H1 (cell line): Measurements from ENCODE around the gene FLNC. TPM values are rescaled to one million over a fixed set of nuclear protein-coding genes. Genes with fewer than 3 reads are reported as not detected.

Experiments used
- CTCF ChIA-PET: fragments of 300-600 bp; sonication (Branson Sonifier 250); formaldehyde crosslinking; loops from one replicate; lab custom pipeline; 2021; ENCODE audit not compliant: partially characterized antibody; lab: Charles Lee
- POLR2A ChIA-PET: fragments of 300-600 bp; sonication (Branson Sonifier 250); formaldehyde crosslinking; loops from one replicate; lab custom pipeline; 2021; ENCODE audit warnings: inconsistent platforms; ENCODE audit not compliant: partially characterized antibody; lab: Charles Lee
- DNase-seq, 2 experiments: peaks; one replicate each; pipeline versions ENCODE4 v3.0.0 to v3.0.0-alpha.2; 2010 to 2022; ENCODE audit warnings: low spot score in 2 of 2, low read depth in 1 of 2, mixed read lengths in 1 of 2
- FAIRE-seq: peaks from 2 replicates; lab custom pipeline; 2011; peaks lifted over from hg19 to GRCh38; lab: Jason Lieb, UNC
- H2AFZ ChIP-seq: 2 replicates; pipeline ENCODE4 v1.8.1; 2012; ENCODE audit warnings: low read length, inconsistent platforms
- H2AK5ac ChIP-seq: 2 replicates; pipeline ENCODE4 v1.6.1; 2013; ENCODE audit warnings: low read depth, low read length
- H2BK120ac ChIP-seq: replicated peaks from 2 replicates; pipeline ENCODE3; 2013; ENCODE audit warnings: low read depth, low read length, inconsistent platforms
- H2BK12ac ChIP-seq: 2 replicates; pipeline ENCODE4 v1.6.1; 2013; ENCODE audit warnings: low read depth, low read length
- H2BK15ac ChIP-seq: 2 replicates; pipeline ENCODE4 v1.6.1; 2013; ENCODE audit warnings: low read length
- H2BK20ac ChIP-seq: 2 replicates; pipeline ENCODE4 v1.6.1; 2013; ENCODE audit warnings: low read length
- H2BK5ac ChIP-seq: 2 replicates; pipeline ENCODE4 v1.6.1; 2013; ENCODE audit warnings: low read depth, low read length
- H3K14ac ChIP-seq: 2 replicates; pipeline ENCODE4 v1.6.1; 2013; ENCODE audit warnings: inconsistent platforms; ENCODE audit not compliant: insufficient read length
- H3K18ac ChIP-seq: 2 replicates; pipeline ENCODE4 v1.6.1; 2013; ENCODE audit warnings: low read length; ENCODE audit errors: extremely low read depth
- H3K23ac ChIP-seq: 2 replicates; pipeline ENCODE4 v1.6.1; 2013; ENCODE audit warnings: inconsistent platforms; ENCODE audit not compliant: insufficient read length
- H3K23me2 ChIP-seq: 2 replicates; pipeline ENCODE4 v1.6.1; 2013; ENCODE audit warnings: low read depth, low read length
- H3K27ac ChIP-seq: 2 replicates; pipeline ENCODE4 v1.6.1; 2011; ENCODE audit warnings: low read depth, low read length, inconsistent platforms
- H3K27me3 ChIP-seq, 4 experiments: replicated peaks in 1 of 4; 1 replicate in 1 of 4; 2 replicates in 3 of 4; pipeline versions ENCODE4 v1.6.1 to v1.8.1; 2011 to 2013; ENCODE audit warnings: low read length in 3 of 4, mild to moderate bottlenecking in 3 of 4, inconsistent platforms in 2 of 4, mixed read lengths in 2 of 4, moderate library complexity in 1 of 4; ENCODE audit not compliant: control insufficient read depth in 3 of 4, insufficient read depth in 3 of 4; ENCODE audit errors: extremely low read depth in 1 of 4
- H3K36me3 ChIP-seq, 4 experiments: 2 replicates each; pipeline versions ENCODE4 v1.6.1 to v1.8.1; 2011 to 2013; ENCODE audit warnings: mild to moderate bottlenecking in 4 of 4, low read length in 3 of 4, moderate library complexity in 2 of 4, control low read depth in 1 of 4, inconsistent platforms in 1 of 4; ENCODE audit not compliant: insufficient read depth in 4 of 4, control insufficient read depth in 2 of 4
- H3K4ac ChIP-seq: replicated peaks from 2 replicates; pipeline ENCODE3; 2013; ENCODE audit warnings: low read length, low read depth, mixed read lengths, inconsistent platforms; ENCODE audit not compliant: insufficient read length
- H3K4me1 ChIP-seq, 4 experiments: replicated peaks in 1 of 4; 1 replicate in 1 of 4; 2 replicates in 3 of 4; pipeline versions ENCODE4 v1.6.1 to v1.8.1; 2011 to 2013; ENCODE audit warnings: low read length in 3 of 4, inconsistent platforms in 2 of 4, mixed read lengths in 1 of 4; ENCODE audit not compliant: insufficient read depth in 4 of 4, control insufficient read depth in 3 of 4
- H3K4me2 ChIP-seq, 2 experiments: 2 replicates each; pipeline versions ENCODE4 v1.6.1 to v1.8.1; 2011 to 2013; ENCODE audit warnings: low read depth in 2 of 2, low read length in 2 of 2, control low read depth in 1 of 2, inconsistent platforms in 1 of 2, mild to moderate bottlenecking in 1 of 2; ENCODE audit not compliant: insufficient read depth in 1 of 2
- H3K4me3 ChIP-seq, 4 experiments: fragments of 200-600, 300-600 bp in 1 of 4; sonication (generic), shearing (Covaris generic), sonication (Bioruptor Twin) in 1 of 4; 2 replicates each; pipeline versions ENCODE4 v1.5.1 to v1.8.1; 2011 to 2016; ENCODE audit warnings: low read length in 4 of 4, low read depth in 3 of 4, control low read depth in 2 of 4, inconsistent platforms in 2 of 4, mild to moderate bottlenecking in 2 of 4, mixed read lengths in 1 of 4, moderate library complexity in 1 of 4; ENCODE audit not compliant: insufficient read depth in 2 of 4; ENCODE audit errors: extremely low read depth in 1 of 4
- H3K56ac ChIP-seq: replicated peaks from 2 replicates; pipeline ENCODE3; 2013; ENCODE audit warnings: low read depth, mild to moderate bottlenecking, mixed read lengths, low read length, inconsistent platforms; ENCODE audit not compliant: insufficient read length
- H3K79me1 ChIP-seq: 2 replicates; pipeline ENCODE4 v1.6.1; 2013; ENCODE audit warnings: low read depth, low read length, control low read depth
- H3K79me2 ChIP-seq, 2 experiments: 2 replicates each; pipeline versions ENCODE4 v1.6.1 to v1.8.1; 2012 to 2013; ENCODE audit warnings: low read length in 2 of 2, mild to moderate bottlenecking in 2 of 2, inconsistent platforms in 1 of 2; ENCODE audit not compliant: insufficient read depth in 2 of 2, control insufficient read depth in 1 of 2
- H3K9ac ChIP-seq, 4 experiments: replicated peaks in 1 of 4; 1 replicate in 1 of 4; 2 replicates in 3 of 4; pipeline versions ENCODE4 v1.6.1 to v1.8.1; 2011 to 2013; ENCODE audit warnings: low read depth in 3 of 4, low read length in 3 of 4, control low read depth in 2 of 4, mild to moderate bottlenecking in 2 of 4, moderate library complexity in 2 of 4, inconsistent platforms in 1 of 4; ENCODE audit errors: extremely low read depth in 1 of 4
- H3K9me3 ChIP-seq, 2 experiments: 2 replicates each; pipeline versions ENCODE4 v1.6.1 to v1.8.1; 2012 to 2013; ENCODE audit warnings: mild to moderate bottlenecking in 2 of 2, moderate library complexity in 2 of 2, control low read depth in 1 of 2, inconsistent platforms in 1 of 2, low read depth in 1 of 2, low read length in 1 of 2, mixed read lengths in 1 of 2; ENCODE audit not compliant: insufficient read depth in 2 of 2
- H4K20me1 ChIP-seq, 2 experiments: replicated peaks in 1 of 2; 2 replicates each; pipeline versions ENCODE3 to v1.8.1; 2011 to 2013; ENCODE audit warnings: inconsistent platforms in 2 of 2, low read length in 2 of 2, mild to moderate bottlenecking in 1 of 2; ENCODE audit not compliant: insufficient read depth in 2 of 2, control insufficient read depth in 1 of 2
- H4K5ac ChIP-seq: 2 replicates; pipeline ENCODE4 v1.6.1; 2013; ENCODE audit warnings: low read length, low read depth, mixed read lengths, inconsistent platforms; ENCODE audit not compliant: insufficient read length
- H4K8ac ChIP-seq: 2 replicates; pipeline ENCODE4 v1.8.0; 2013; ENCODE audit warnings: mild to moderate bottlenecking, moderate library complexity, low read length, inconsistent platforms; ENCODE audit not compliant: insufficient read depth; ENCODE audit errors: extremely low read depth
- H4K91ac ChIP-seq: replicated peaks from 2 replicates; pipeline ENCODE3; 2013; ENCODE audit warnings: low read length, mixed read lengths, inconsistent platforms; ENCODE audit not compliant: insufficient read length
- ATF3 ChIP-seq: IDR thresholded peaks from 2 replicates; pipeline ENCODE4 v1.6.1; 2011; ENCODE audit warnings: low read depth, mild to moderate bottlenecking, low read length; ENCODE audit not compliant: insufficient read depth
- BACH1 ChIP-seq: IDR thresholded peaks from 2 replicates; pipeline ENCODE4 v1.6.1; 2012; ENCODE audit warnings: low read length, improper control_type of control experiment
- EGR1 ChIP-seq: IDR thresholded peaks from 2 replicates; pipeline ENCODE4 v1.6.1; 2011; ENCODE audit warnings: low read depth, low read length, borderline replicate concordance
- HDAC2 ChIP-seq, 2 experiments: fragments of 300-600 bp in 1 of 2; sonication (generic) in 1 of 2; IDR thresholded peaks; 2 replicates each; pipeline ENCODE4 v1.6.1; 2011 to 2012; ENCODE audit warnings: low read depth in 2 of 2, low read length in 2 of 2, mild to moderate bottlenecking in 2 of 2, moderate library complexity in 2 of 2, borderline replicate concordance in 1 of 2, inconsistent platforms in 1 of 2
- MAFK ChIP-seq: IDR thresholded peaks from 2 replicates; pipeline ENCODE4 v1.6.1; 2012; ENCODE audit warnings: low read depth, mild to moderate bottlenecking, improper control_type of control experiment, low read length
- NRF1 ChIP-seq: IDR thresholded peaks from 2 replicates; pipeline ENCODE4 v1.6.1; 2011; ENCODE audit warnings: mild to moderate bottlenecking, low read depth, low read length, improper control_type of control experiment
- SIN3A ChIP-seq, 2 experiments: IDR thresholded peaks in 1 of 2; conservative IDR thresholded peaks in 1 of 2; 2 replicates each; pipeline ENCODE4 v1.6.1; 2011 to 2012; ENCODE audit warnings: low read length in 2 of 2, improper control_type of control experiment in 1 of 2, low read depth in 1 of 2, mild to moderate bottlenecking in 1 of 2
- SIRT6 ChIP-seq: IDR thresholded peaks from one replicate; pipeline ENCODE4 v1.7.1; 2012; ENCODE audit warnings: low read length, inconsistent platforms
- TAF1 ChIP-seq: IDR thresholded peaks from 2 replicates; pipeline ENCODE4 v1.6.1; 2011; ENCODE audit warnings: mild to moderate bottlenecking, low read depth, low read length
- USF2 ChIP-seq: IDR thresholded peaks from 2 replicates; pipeline ENCODE4 v1.6.1; 2011; ENCODE audit warnings: low read length, improper control_type of control experiment
- YY1 ChIP-seq: IDR thresholded peaks from 2 replicates; pipeline ENCODE4 v1.6.1; 2011; ENCODE audit warnings: low read depth, mild to moderate bottlenecking, low read length
- ZNF274 ChIP-seq: IDR thresholded peaks from 2 replicates; pipeline ENCODE4 v1.7.0; 2012; ENCODE audit warnings: low read length, borderline replicate concordance; ENCODE audit errors: extremely low read depth
- WGBS, 2 experiments: shearing (Covaris generic) in 1 of 2; methylation state at CpG; one replicate each; pipeline versions ENCODE4 v1.1.6 to v1.1.7; 2013 to 2015; ENCODE audit warnings: low lambda C conversion rate in 2 of 2, mixed read lengths in 2 of 2, inconsistent platforms in 1 of 2, low coverage in 1 of 2, missing lambda C conversion rate in 1 of 2; ENCODE audit not compliant: insufficient replicate concordance in 2 of 2, insufficient coverage in 1 of 2, insufficient read length in 1 of 2; ENCODE audit errors: extremely low coverage in 1 of 2, missing lambda C conversion rate in 1 of 2; 5-methylcytosine and 5-hydroxymethylcytosine counted together
- polyA plus RNA-seq, 7 experiments: library from polyadenylated mRNA; depleted of rRNA in 3 of 7; stranded (reverse) in 5 of 7; unstranded in 2 of 7; fragments of >200 nt in 5 of 7; fragments of 200-250 nt in 2 of 7; gene quantifications; 1 replicate in 5 of 7; 2 replicates in 1 of 7; 4 replicates in 1 of 7; pipeline versions ENCODE4 v1.2.1 to v1.2.3, GENCODE V29; 2011 to 2013; ENCODE audit warnings: missing spikeins in 2 of 7, mixed read lengths in 2 of 7
- total RNA-seq: library from RNA; stranded (reverse); fragmentation: NEBNext Ultra II Directional; extraction: Animal tissue kit (Norgen Biotek cat#: 25700); gene quantifications from 2 replicates; pipeline ENCODE4 v1.2.1, GENCODE V29; 2021

The FLNC gene
- total and polyA plus RNA-seq, 2 of the 8 experiments (the other 6 are each of a cell fraction or from before 2014, with no cell fraction given) = 1.9 to 10.7 TPM

- H3K9me3 ChIP-seq = no peaks in the 10 kb centered on the region
- H3K4me2 ChIP-seq = peak overlapping the region; percentile 99 to 100
- ChIA-PET POLR2A (interaction anchor here (0.6 to 5.7 kb wide), 12 partner anchors 8 to 95 kb away, joined by 3 to 31 read pairs (median 4); partner anchors contain the start of genes ATP6V1F and KCP), CTCF (interaction anchor here (0.6 to 7.6 kb wide), 13 partner anchors 10 to 970 kb away, joined by 3 to 71 read pairs (median 6); partner anchors contain the start of gene ATP6V1F)
- no peaks in the 10 kb centered on the region for H3K79me2 ChIP-seq
- no peak overlapping the region for H4K5ac ChIP-seq
- H3K4me3 ChIP-seq = peak overlapping the region; percentile 17 to 66 (median 48)
- peak overlapping the region; percentile 71; the same call in 1 of the 2 replicates for H2BK5ac ChIP-seq
- H2BK15ac ChIP-seq = 0 out of 2 replicates have a peak overlapping the region, but pooled peaks have one; percentile 53
- no peaks in the 10 kb centered on the region for H3K79me1 ChIP-seq
- H2AK5ac ChIP-seq = no peak overlapping the region
- no peak overlapping the region for H3K23ac ChIP-seq
- no peak overlapping the region for H2AFZ ChIP-seq
- H4K8ac ChIP-seq = no peak overlapping the region
- H3K18ac ChIP-seq = peak overlapping the region; percentile 86
- H2BK20ac ChIP-seq = no peak overlapping the region; the same call in 1 of the 2 replicates
- peaks cover 24% of the 10 kb centered on the region for H3K23me2 ChIP-seq
- 19% methylated on average over 2 of the region's 2 CpGs; no CpG with 5 or more reads in 1 of the 2 experiments for WGBS, 2 experiments
- H2BK120ac ChIP-seq = no peak overlapping the region
- H3K4me1 ChIP-seq = peaks cover 3 to 44% (median 31%) of the 10 kb centered on the region in 4 experiments
- H3K14ac ChIP-seq = no peak overlapping the region
- H3K27me3 ChIP-seq = peaks cover 8 to 27% (median 27%) of the 10 kb centered on the region in 4 experiments; a peak in 6 of 7 replicates
- H3K36me3 ChIP-seq = no peaks in the 10 kb centered on the region
- peak overlapping the region; percentile 40 for H3K4ac ChIP-seq
- H4K20me1 ChIP-seq = no peaks in the 10 kb centered on the region
- peak overlapping the region; percentile 63 for H4K91ac ChIP-seq
- H3K27ac ChIP-seq = no peak overlapping the region
- H3K56ac ChIP-seq = no peak overlapping the region
- no peak for FAIRE-seq
- H2BK12ac ChIP-seq = peak overlapping the region; percentile 71; the same call in 1 of the 2 replicates
- no peak overlapping the region for H3K9ac ChIP-seq
- DNase-seq = no peak
- TF ChIP-seq BACH1 (no peak), EGR1 (no peak), MAFK (no peak), HDAC2 (IDR thresholded peaks at IDR 0.05; ENCODE audit: borderline replicate concordance in 1 of 2, low read depth in 2 of 2, low read length in 2 of 2) (no peak), YY1 (no peak), TAF1 (no peak), NRF1 (no peak), SIN3A (conservative IDR thresholded peaks at IDR 0.05 in 1 of 2, IDR thresholded peaks at IDR 0.05 in 1 of 2; ENCODE audit: low read depth in 1 of 2, low read length in 2 of 2) (no peak), USF2 (no peak), ATF3 (no peak), ZNF274 (no peak), SIRT6 (no peak)
Observed at GRCh38 chr7:128832880-128833147, 2.6 kb downstream of the FLNC start.
